ENCODE data around the gene CDY2A. TPM values are rescaled to one million over a fixed set of nuclear protein-coding genes. Genes with fewer than 3 reads are reported as not detected.
"Not testable (repeated sequence)": the region's sequence is repeated elsewhere in the genome, so short reads cannot be mapped to it uniquely, and the experiment has no call there.

Gene CDY2A
- not detected in 2 replicates for total RNA-seq
- long read RNA-seq, result 0 reads

DNA sequence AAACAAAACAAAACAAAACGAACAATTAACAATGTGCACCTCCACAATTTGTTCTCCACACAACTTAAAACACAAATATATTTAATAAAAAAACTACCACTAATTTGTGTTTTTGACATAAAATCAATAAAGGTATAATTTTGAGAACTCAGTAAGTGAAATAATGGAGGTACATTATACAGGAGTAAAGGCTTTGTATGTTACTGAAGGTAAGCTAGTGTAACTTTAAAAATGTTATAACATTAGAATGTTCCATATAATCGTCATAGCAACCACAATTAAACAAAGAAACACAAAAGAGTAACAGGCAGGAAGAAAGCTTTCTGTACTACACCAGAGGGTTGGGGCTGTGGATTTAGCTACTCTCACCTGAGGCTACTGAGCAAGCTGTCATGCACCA lies at the start of gene CDY2A:
TSS of gene CDY2A (plus strand) at position 301 of the 400 bp plus-strand sequence. CDS start 328 bp downstream, outside the sequence.
- H3K36me3 Mint-ChIP-seq (ENCODE audit: insufficient read depth); H3K27me3 Mint-ChIP-seq; H3K4me3 Mint-ChIP-seq (ENCODE audit: low read depth); H3K27ac Mint-ChIP-seq; H3K4me1 Mint-ChIP-seq (ENCODE audit: low read depth); H3K9me3 Mint-ChIP-seq (ENCODE audit: low read depth); DNase-seq (ENCODE audit: low spot score, unreplicated experiment): not testable (repeated sequence)

GRCh38 chrY:17997586-17997985 lies 28.0 kb upstream of the CDY2A start:
- DNase-seq (ENCODE audit: low spot score, unreplicated experiment); H3K9me3 Mint-ChIP-seq (ENCODE audit: low read depth); H3K36me3 Mint-ChIP-seq (ENCODE audit: insufficient read depth); H3K27ac Mint-ChIP-seq; H3K4me1 Mint-ChIP-seq (ENCODE audit: low read depth); H3K27me3 Mint-ChIP-seq; H3K4me3 Mint-ChIP-seq (ENCODE audit: low read depth): not testable (repeated sequence)

GRCh38 chrY:17998266-17998665 lies 27.3 kb upstream of the CDY2A start:
- not testable (repeated sequence) for DNase-seq (ENCODE audit: low spot score, unreplicated experiment); H3K27me3 Mint-ChIP-seq; H3K36me3 Mint-ChIP-seq (ENCODE audit: insufficient read depth); H3K9me3 Mint-ChIP-seq (ENCODE audit: low read depth); H3K27ac Mint-ChIP-seq; H3K4me3 Mint-ChIP-seq (ENCODE audit: low read depth); H3K4me1 Mint-ChIP-seq (ENCODE audit: low read depth)

DNA sequence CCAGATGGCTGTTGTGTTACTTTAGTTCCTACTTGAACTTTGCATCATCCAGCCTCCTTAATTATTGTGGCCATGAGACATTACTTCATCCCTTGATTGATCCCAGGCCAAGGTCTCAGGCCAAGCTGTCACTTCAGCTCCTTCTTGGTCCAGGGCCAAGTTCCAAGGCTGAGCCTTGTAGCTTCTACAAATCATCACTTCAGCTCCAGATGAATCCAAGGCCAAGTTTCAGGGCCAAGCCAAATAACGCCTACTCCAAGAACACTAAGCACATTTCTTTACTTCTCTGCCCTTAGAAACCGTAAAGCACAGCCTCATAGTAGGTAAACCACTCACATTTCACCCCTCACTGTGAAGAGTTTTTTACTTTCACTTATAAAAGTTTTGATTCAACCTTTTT lies 1.7 kb upstream of the CDY2A start:
- not testable (repeated sequence) for H3K9me3 Mint-ChIP-seq (ENCODE audit: low read depth); H3K27ac Mint-ChIP-seq; H3K27me3 Mint-ChIP-seq; DNase-seq (ENCODE audit: low spot score, unreplicated experiment); H3K4me3 Mint-ChIP-seq (ENCODE audit: low read depth); H3K4me1 Mint-ChIP-seq (ENCODE audit: low read depth); H3K36me3 Mint-ChIP-seq (ENCODE audit: insufficient read depth)

DNA sequence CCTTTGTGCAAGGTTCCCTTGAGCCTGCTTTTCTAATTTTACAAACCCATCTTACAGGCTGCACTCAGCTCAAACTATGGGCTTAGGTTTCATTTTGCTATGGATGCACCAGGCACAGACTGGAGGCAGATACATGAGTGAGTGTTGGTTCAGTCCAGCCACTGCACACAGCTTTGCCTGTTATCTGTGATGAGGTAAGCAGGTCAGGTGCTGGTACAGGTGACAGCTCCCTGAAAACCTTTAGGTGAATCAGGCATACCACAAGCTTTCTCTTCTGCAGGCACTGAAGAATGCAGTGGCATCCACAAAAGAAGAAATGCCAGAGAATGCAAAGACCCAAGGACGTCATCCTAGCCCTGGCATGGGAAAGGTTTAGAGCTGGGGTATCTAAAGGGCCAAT lies 3.3 kb downstream of the CDY2A start:
- not testable (repeated sequence) for H3K36me3 Mint-ChIP-seq (ENCODE audit: insufficient read depth); DNase-seq (ENCODE audit: low spot score, unreplicated experiment); H3K27ac Mint-ChIP-seq; H3K27me3 Mint-ChIP-seq; H3K4me3 Mint-ChIP-seq (ENCODE audit: low read depth); H3K4me1 Mint-ChIP-seq (ENCODE audit: low read depth); H3K9me3 Mint-ChIP-seq (ENCODE audit: low read depth)

DNA sequence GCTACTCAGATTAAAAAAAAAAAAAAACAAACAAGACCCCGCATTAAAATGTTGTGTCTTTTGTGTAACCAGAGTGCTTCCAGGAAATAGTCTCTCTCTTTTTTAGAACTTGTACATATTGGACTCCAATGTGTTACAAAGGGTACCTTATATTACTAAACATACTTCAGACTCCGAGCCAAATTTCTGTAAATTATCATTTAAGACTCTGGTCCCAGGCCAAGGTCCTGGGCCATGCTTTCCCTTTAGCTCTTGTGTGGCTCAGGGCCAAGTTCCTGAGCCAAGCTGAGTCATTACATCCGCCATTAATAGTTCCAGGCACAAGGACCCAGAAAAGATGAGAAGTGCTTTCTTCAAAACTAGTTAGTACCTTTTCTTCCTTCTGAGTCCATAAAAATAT lies 4.6 kb downstream of the CDY2A start:
- not testable (repeated sequence) for H3K27me3 Mint-ChIP-seq

DNA sequence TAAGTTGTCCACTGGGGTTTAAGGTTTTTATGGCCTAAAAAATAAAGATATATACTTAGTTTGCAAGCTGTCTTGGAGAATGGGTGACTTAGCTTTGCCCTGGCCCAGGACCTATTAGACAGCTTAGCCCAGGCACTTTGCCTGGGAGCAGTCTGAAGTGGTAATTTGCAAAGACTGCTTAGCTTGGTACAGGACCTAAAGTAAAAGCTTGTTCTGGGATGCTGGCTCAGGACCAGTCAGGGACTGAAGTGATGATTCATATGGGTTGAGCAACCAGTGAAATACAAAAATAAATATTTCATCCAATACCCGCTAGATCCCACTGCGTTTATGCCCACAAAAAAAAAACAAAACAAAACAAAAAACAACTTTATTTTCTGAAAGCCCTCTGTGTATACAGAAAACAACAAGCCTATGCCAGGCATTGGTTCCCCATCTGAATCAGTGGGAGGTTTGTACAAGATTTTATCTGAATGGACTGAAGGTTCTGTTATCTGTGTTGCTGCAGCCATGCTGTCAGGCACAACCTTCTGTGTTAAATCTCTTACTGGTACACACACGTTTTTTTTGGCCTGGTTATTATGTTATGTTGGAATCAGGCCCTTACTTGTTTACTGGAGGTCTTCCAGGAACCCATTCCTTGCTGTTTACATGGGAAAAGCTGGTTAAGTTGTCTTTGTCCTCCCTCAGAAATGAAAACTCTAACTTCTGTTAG lies 8.7 kb downstream of the CDY2A start:
- not testable (repeated sequence) for H3K36me3 Mint-ChIP-seq (ENCODE audit: insufficient read depth)

More for the DNA sequence above, 4.6 kb downstream of the CDY2A start:
- H3K9me3 Mint-ChIP-seq (ENCODE audit: low read depth); H3K4me3 Mint-ChIP-seq (ENCODE audit: low read depth); H3K27ac Mint-ChIP-seq; H3K36me3 Mint-ChIP-seq (ENCODE audit: insufficient read depth); H3K4me1 Mint-ChIP-seq (ENCODE audit: low read depth); DNase-seq (ENCODE audit: low spot score, unreplicated experiment): not testable (repeated sequence)

DNA sequence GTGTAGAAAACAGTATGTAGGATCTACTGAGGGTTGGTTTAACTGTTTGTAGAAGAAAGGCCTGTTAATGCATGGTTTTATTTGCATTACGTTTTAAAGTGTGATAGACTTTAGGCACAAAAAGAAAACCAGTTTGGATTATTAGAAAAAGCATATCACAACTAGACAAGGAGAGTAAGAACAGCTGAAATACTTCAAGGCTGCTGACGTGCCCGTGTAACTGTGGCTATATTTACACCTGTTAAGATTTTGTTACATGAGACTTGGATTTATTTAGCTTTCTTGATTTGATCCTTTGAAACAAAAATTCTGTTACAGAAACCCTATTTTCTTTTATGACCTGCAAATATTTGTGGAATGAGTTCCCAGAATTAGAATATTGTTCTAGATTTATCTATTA lies 9.3 kb downstream of the CDY2A start:
- not testable (repeated sequence) for H3K4me1 Mint-ChIP-seq (ENCODE audit: low read depth); H3K36me3 Mint-ChIP-seq (ENCODE audit: insufficient read depth); H3K27me3 Mint-ChIP-seq; H3K9me3 Mint-ChIP-seq (ENCODE audit: low read depth); H3K27ac Mint-ChIP-seq; H3K4me3 Mint-ChIP-seq (ENCODE audit: low read depth); DNase-seq (ENCODE audit: low spot score, unreplicated experiment)

More for the DNA sequence above, 8.7 kb downstream of the CDY2A start:
- not testable (repeated sequence) for DNase-seq (ENCODE audit: low spot score, unreplicated experiment); H3K27me3 Mint-ChIP-seq; H3K4me3 Mint-ChIP-seq (ENCODE audit: low read depth); H3K27ac Mint-ChIP-seq; H3K4me1 Mint-ChIP-seq (ENCODE audit: low read depth); H3K9me3 Mint-ChIP-seq (ENCODE audit: low read depth)

DNA sequence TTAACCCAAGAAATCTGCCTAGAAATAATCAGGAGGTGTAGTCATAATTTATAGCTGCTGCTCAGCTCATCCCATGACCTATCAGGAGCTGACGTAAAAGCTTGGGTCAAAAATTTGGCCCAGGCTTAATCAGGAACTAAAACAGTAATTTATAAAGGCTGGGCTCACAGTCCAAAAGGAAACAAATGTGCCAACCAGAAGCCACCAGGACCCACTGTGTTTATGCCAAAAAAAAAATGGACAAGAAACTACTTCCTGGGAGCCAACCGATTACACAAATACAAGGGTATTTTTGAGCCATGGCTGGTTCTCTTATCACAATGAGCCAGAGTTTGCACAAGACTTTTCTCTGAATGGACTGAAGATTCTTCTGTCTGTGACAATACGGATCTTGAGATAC lies 19.4 kb downstream of the CDY2A start:
- H3K4me1 Mint-ChIP-seq (ENCODE audit: low read depth); DNase-seq (ENCODE audit: low spot score, unreplicated experiment); H3K27me3 Mint-ChIP-seq; H3K4me3 Mint-ChIP-seq (ENCODE audit: low read depth); H3K9me3 Mint-ChIP-seq (ENCODE audit: low read depth); H3K36me3 Mint-ChIP-seq (ENCODE audit: insufficient read depth); H3K27ac Mint-ChIP-seq: not testable (repeated sequence)

DNA sequence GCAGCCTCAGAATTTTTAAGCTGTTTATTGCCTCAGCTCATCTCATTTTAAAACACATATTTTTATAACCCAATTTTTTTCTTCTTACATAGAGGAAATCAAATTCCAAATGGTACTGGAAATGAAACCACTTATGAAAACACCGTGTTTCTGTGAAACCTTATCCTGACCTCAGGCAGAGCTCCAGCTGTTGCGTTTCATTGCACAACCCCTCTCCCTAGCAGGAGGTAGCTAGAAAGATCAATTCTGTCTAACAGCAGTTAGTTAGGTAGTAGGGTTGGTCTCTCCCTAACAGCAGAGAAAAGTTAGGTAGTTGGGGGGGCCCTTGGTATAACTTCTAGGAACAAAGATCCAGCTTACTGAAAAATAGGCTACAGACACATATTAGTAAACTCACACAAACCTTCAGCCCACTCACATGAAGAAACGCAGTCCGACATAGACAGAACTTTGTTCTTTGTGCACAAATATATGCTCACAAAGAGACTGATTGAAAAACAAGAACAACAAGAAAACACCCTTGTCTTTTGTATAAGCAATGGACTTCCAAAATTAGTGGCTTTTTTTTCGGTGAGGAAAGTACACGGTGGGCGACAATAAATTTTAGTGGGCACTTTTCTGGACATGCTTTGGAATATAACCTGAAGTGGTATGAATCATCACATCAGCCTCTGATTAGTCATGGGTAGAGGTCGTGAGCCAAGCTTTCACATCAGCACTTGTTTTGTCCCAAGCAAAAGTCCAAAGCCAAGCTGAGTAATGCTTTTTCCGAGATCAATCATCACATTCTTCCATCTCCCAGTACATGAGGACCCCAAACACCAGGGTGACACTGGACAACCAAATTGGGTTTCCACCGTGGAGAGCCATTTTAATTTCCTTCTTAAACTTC lies 22.8 kb downstream of the CDY2A start:
- not testable (repeated sequence) for H3K36me3 Mint-ChIP-seq (ENCODE audit: insufficient read depth); H3K4me1 Mint-ChIP-seq (ENCODE audit: low read depth); H3K27me3 Mint-ChIP-seq; H3K9me3 Mint-ChIP-seq (ENCODE audit: low read depth); H3K4me3 Mint-ChIP-seq (ENCODE audit: low read depth); H3K27ac Mint-ChIP-seq; DNase-seq (ENCODE audit: low spot score, unreplicated experiment)

DNA sequence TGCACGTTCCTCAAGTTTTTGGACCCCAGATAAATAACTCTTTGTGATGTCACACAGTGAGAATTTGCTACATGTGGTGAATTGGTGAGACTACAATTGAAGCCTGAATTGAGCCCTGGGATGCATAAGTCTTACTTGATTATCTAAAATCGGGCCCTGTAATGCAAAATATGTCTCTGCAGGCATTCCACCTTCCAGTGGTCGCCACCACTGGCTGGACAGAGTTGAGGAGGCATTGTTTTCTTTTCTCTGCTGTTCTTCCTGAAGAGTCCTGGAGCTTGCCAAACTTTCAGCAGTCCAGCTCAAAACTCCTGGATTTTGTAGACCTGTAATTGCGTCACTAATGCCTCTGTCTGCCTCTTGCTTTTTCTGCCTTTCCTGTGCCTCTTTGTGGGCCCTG lies 23.5 kb downstream of the CDY2A start:
- not testable (repeated sequence) for H3K27me3 Mint-ChIP-seq; H3K36me3 Mint-ChIP-seq (ENCODE audit: insufficient read depth); H3K4me1 Mint-ChIP-seq (ENCODE audit: low read depth); H3K4me3 Mint-ChIP-seq (ENCODE audit: low read depth); H3K27ac Mint-ChIP-seq; H3K9me3 Mint-ChIP-seq (ENCODE audit: low read depth); DNase-seq (ENCODE audit: low spot score, unreplicated experiment)

DNA sequence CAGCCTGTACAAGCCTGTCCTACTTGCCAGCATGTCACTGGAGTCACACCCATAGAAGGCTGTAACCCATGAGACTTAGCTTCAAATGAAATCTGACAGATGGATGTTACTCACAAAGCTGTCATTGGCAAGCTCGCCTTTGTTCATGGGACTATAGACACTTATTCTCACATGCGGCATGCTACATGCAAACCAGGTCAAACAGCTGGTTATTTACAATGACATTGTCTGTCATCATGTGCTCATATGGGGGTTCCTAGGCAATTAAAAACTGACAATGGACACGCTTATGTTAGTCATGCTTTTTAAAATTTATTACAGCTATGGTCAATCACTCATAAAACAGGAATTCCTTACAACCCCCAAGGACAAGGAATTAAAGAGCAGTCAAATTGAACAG lies 30.9 kb downstream of the CDY2A start:
- not testable (repeated sequence) for DNase-seq (ENCODE audit: low spot score, unreplicated experiment); H3K4me1 Mint-ChIP-seq (ENCODE audit: low read depth); H3K9me3 Mint-ChIP-seq (ENCODE audit: low read depth); H3K27ac Mint-ChIP-seq; H3K4me3 Mint-ChIP-seq (ENCODE audit: low read depth); H3K36me3 Mint-ChIP-seq (ENCODE audit: insufficient read depth); H3K27me3 Mint-ChIP-seq

DNA sequence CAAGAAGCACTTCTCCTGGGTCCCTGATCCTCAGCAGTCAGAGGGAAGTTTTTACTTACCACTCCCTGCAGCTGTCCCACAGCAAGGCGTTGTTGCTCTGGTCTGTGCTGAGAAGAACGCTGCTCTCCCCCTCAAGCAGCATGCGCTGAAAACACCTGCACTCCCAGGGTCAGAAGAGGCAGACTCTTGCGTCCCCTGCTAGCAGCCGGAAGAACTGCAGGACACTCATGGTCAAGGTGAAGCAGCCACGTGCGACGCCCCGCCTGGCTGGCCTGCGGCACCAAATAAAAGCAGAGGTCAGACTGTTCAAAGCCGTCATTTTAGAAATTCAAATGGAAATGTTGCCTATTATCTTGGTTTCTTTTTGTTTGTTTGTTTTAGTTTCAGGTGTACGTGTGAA lies 47.9 kb downstream of the CDY2A start:
- not testable (repeated sequence) for H3K4me3 Mint-ChIP-seq (ENCODE audit: low read depth); H3K9me3 Mint-ChIP-seq (ENCODE audit: low read depth); H3K27me3 Mint-ChIP-seq; H3K36me3 Mint-ChIP-seq (ENCODE audit: insufficient read depth); H3K27ac Mint-ChIP-seq; DNase-seq (ENCODE audit: low spot score, unreplicated experiment); H3K4me1 Mint-ChIP-seq (ENCODE audit: low read depth)

All from progenitor cell of endocrine pancreas (in vitro differentiated cells).